NT2/D1 (cell line): ENCODE measurements around the gene EPO.
"Not testable (repeated sequence)": the region's sequence is repeated elsewhere in the genome, so short reads cannot be mapped to it uniquely, and the experiment has no call there.

Experiments used
- DNase-seq: peaks from one replicate; pipeline ENCODE4 v3.0.0-alpha.2; 2011; ENCODE audit warnings: low read depth, low spot score
- H3K27me3 ChIP-seq: 2 replicates; pipeline ENCODE4 v1.6.0; 2011; ENCODE audit warnings: mild to moderate bottlenecking; ENCODE audit not compliant: insufficient read length, insufficient read depth
- H3K36me3 ChIP-seq: 2 replicates; pipeline ENCODE4 v1.6.1; 2011; ENCODE audit warnings: mild to moderate bottlenecking, low read length, mixed read lengths; ENCODE audit not compliant: insufficient read depth, insufficient read length
- H3K4me1 ChIP-seq: 2 replicates; pipeline ENCODE4 v1.5.1; 2011; ENCODE audit not compliant: insufficient read depth, insufficient read length
- H3K4me3 ChIP-seq: 2 replicates; pipeline ENCODE4 v1.5.1; 2011; ENCODE audit warnings: low read depth; ENCODE audit not compliant: insufficient read length
- H3K9ac ChIP-seq: 2 replicates; pipeline ENCODE4 v1.6.0; 2011; ENCODE audit warnings: low read depth; ENCODE audit not compliant: insufficient read length
- H3K9me3 ChIP-seq: 2 replicates; pipeline ENCODE4 v1.5.1; 2011; ENCODE audit warnings: mild to moderate bottlenecking, low read length; ENCODE audit not compliant: insufficient read depth
- SUZ12 ChIP-seq: IDR thresholded peaks from 2 replicates; pipeline ENCODE4 v1.6.1; 2011; ENCODE audit not compliant: insufficient read length, insufficient read depth; ENCODE audit errors: extremely low read depth
- YY1 ChIP-seq: IDR thresholded peaks from 2 replicates; pipeline ENCODE4 v1.6.1; 2011; ENCODE audit not compliant: insufficient read length, insufficient read depth
- ZNF274 ChIP-seq: IDR thresholded peaks from 2 replicates; pipeline ENCODE4 v1.6.1; 2011; ENCODE audit warnings: mild to moderate bottlenecking, low read depth, low read length

Gene EPO

GRCh38 chr7:100735730-100736129, 15.5 kb downstream of the EPO start:
- no peak for DNase-seq
- Histone ChIP-seq H3K4me3 (no peak overlapping the region), H3K9me3 (no peaks in the 10 kb centered on the region; the same call in 1 of the 2 replicates), H3K4me1 (no peaks in the 10 kb centered on the region), H3K27me3 (no peaks in the 10 kb centered on the region), H3K9ac (no peak overlapping the region), H3K36me3 (no peaks in the 10 kb centered on the region)
- TF ChIP-seq ZNF274: no peak
- no peak for TF ChIP-seq SUZ12
- TF ChIP-seq YY1: no peak

- no peak overlapping the region for H3K4me3 ChIP-seq
- H3K9me3 ChIP-seq: no peaks in the 10 kb centered on the region; the same call in 1 of the 2 replicates
- no peak for DNase-seq
- no peaks in the 10 kb centered on the region for H3K36me3 ChIP-seq
- H3K4me1 ChIP-seq: no peaks in the 10 kb centered on the region
- no peak overlapping the region for H3K9ac ChIP-seq
- TF ChIP-seq ZNF274 (no peak), SUZ12 (no peak), YY1 (no peak)
- no peaks in the 10 kb centered on the region for H3K27me3 ChIP-seq
Observed at GRCh38 chr7:100736671-100737070, 16.4 kb downstream of the EPO start.

DNA sequence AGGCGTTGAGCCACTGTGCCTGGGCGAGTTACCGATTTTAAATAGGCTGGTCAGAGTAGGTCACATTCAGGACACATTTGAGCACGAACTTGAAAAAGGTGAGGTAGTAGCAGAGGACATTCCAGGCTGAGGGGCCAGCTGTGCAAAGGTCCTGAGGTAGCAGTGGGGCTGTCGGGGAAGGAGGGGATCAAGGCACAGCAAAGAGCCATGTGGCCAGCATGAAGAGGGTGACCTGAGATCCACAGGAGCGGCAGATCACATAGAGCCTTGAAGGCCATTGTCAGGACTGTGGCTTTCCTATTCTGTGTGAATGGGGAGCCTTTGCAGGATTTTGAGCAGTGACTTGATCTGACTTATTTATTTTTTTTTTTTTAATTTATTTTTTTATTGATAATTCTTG, 19.7 kb downstream of the EPO start:
- no peaks in the 10 kb centered on the region; the same call in 1 of the 2 replicates for H3K9me3 ChIP-seq
- DNase-seq: no peak
- H3K27me3 ChIP-seq: no peaks in the 10 kb centered on the region
- H3K9ac ChIP-seq: no peak overlapping the region
- H3K4me3 ChIP-seq: no peak overlapping the region
- H3K4me1 ChIP-seq: no peaks in the 10 kb centered on the region
- TF ChIP-seq ZNF274 (no peak), SUZ12 (no peak), YY1 (no peak)
- H3K36me3 ChIP-seq: no peaks in the 10 kb centered on the region

- no peak overlapping the region for H3K4me3 ChIP-seq
- DNase-seq: no peak
- H3K4me1 ChIP-seq: no peaks in the 10 kb centered on the region
- H3K36me3 ChIP-seq: no peaks in the 10 kb centered on the region
- no peak overlapping the region for H3K9ac ChIP-seq
- H3K27me3 ChIP-seq: no peaks in the 10 kb centered on the region
- TF ChIP-seq YY1: no peak
- no peak for TF ChIP-seq SUZ12
- no peak for TF ChIP-seq ZNF274
- H3K9me3 ChIP-seq: no peaks in the 10 kb centered on the region; the same call in 1 of the 2 replicates
Observed at GRCh38 chr7:100744605-100745004, 24.3 kb downstream of the EPO start.

DNA sequence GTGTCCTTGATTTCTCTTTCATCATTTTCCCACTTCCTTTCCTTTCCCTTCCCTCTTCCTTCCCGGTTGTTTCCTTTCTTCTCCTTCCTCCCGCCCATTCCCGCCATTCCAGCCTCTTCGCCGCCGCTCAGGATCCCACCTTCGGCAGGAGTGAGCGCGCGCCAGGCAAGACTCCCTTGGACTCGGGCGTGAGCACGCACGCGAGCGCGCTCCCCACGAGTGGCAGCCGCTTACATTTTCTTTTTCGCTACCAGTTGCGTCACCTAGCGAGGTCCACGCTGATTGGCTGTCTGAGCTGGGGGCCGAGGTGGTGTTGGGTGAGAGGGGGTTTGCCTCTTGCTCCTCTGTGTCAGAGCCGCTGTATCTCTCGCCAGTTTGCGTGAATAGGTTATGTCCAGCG, 24.9 kb downstream of the EPO start:
- no peaks in the 10 kb centered on the region for H3K9me3 ChIP-seq
- DNase-seq: no peak
- no peaks in the 10 kb centered on the region for H3K36me3 ChIP-seq
- H3K9ac ChIP-seq: peak overlapping the region; percentile 61
- TF ChIP-seq ZNF274: no peak
- TF ChIP-seq SUZ12: no peak
- TF ChIP-seq YY1: no peak
- H3K27me3 ChIP-seq: no peaks in the 10 kb centered on the region
- no peaks in the 10 kb centered on the region for H3K4me1 ChIP-seq
- peak overlapping the region; percentile 28 for H3K4me3 ChIP-seq

GRCh38 chr7:100752994-100753393, 32.7 kb downstream of the EPO start:
- TF ChIP-seq ZNF274 (no peak), SUZ12 (no peak), YY1 (no peak)
- Histone ChIP-seq H3K4me3 (no peak overlapping the region), H3K4me1 (no peaks in the 10 kb centered on the region), H3K27me3 (no peaks in the 10 kb centered on the region), H3K9me3 (no peaks in the 10 kb centered on the region), H3K36me3 (no peaks in the 10 kb centered on the region), H3K9ac (no peak overlapping the region)
- DNase-seq: no peak

DNA sequence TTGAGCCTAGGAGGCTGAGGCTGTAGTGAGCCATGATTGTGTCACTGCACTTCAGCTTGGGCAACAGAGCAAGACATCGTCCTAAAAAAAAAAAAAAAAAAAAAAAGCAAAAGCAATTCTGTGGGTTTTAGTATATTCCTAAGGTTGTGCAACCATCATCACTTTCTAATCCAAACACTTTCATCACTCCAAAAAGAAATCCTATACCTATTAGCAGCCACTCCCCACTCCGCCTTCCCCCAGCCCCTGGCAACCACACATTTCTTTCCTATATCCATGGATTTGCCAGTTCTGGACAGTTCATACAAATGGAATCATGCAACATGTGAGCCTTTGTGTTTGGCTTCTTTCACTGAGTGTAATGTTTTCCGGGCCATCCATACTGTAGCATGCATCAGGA, 33.5 kb downstream of the EPO start:
- H3K9ac ChIP-seq: no peak overlapping the region
- no peak for DNase-seq
- no peak overlapping the region for H3K4me3 ChIP-seq
- no peaks in the 10 kb centered on the region for H3K36me3 ChIP-seq
- TF ChIP-seq YY1 (no peak), ZNF274 (no peak), SUZ12 (no peak)
- no peaks in the 10 kb centered on the region for H3K4me1 ChIP-seq
- no peaks in the 10 kb centered on the region for H3K9me3 ChIP-seq
- no peaks in the 10 kb centered on the region for H3K27me3 ChIP-seq

DNA sequence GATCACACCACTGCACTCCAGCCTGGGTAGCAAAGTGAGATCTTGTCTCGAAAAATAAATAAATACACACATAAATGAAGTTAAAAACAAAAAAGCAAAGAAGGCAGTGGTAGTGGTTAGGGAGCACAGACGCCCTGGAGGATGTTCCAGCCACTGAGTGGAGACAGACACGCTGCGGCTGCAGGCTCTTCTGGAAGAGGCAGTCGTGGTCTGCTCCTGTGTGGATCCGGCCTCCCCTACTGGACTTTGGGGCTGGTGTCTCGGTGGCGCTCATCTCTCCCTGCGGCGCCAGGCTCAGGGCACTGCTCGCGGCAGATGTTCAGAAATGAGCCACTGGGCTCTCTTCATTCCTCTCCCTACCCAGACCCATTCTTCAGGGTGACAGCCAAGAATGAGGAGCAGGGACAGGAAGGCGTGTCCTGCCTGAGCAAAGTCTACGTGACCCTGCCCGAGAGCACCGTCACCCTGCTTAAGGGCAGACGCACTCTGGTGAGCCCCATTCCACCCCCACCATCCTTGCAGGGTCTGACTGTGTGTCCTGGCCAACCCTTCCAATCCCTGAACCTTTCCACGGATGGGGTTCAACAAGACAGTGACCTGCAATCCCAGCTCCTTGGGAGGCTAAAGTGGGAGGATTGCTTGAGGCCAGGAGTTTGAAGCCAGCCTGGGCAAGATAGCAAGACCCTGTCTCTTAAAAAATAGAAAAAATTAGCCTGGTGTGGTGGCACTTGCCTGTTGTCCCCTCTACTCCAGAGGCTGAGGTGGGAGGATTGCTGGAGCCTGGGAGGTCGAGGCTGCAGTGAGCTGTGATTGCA, 39.3 kb downstream of the EPO start:
- no peaks in the 10 kb centered on the region for H3K9me3 ChIP-seq
- no peaks in the 10 kb centered on the region for H3K36me3 ChIP-seq

DNA sequence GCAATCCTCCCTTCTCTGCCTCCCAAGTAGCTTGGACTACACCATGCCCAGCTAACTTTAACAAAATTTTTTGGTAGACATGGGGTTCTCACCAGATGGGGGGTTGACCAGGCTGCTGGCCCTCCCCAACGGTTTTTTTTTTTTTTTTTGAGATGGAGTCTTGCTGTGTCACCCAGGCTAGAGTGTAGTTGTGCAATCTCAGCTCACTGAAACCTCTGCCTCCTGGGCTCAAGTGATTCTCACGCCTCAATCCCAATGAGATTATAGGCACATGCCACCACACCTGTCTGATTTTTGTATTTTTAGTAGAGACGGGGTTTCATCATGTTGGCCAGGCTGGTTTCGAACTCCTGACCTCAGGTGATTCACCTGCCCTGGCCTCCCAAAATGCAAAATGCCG, 42.6 kb downstream of the EPO start:
- H3K4me3 ChIP-seq, H3K27me3 ChIP-seq, DNase-seq, H3K9ac ChIP-seq, H3K9me3 ChIP-seq, H3K4me1 ChIP-seq, H3K36me3 ChIP-seq: not testable (repeated sequence)

More for the DNA sequence above, 39.3 kb downstream of the EPO start:
- H3K4me3 ChIP-seq: no peak overlapping the region
- no peaks in the 10 kb centered on the region for H3K27me3 ChIP-seq
- H3K4me1 ChIP-seq: no peaks in the 10 kb centered on the region
- no peak overlapping the region for H3K9ac ChIP-seq
- no peak for DNase-seq
- TF ChIP-seq SUZ12 (no peak), ZNF274 (no peak), YY1 (no peak)
